SHP77 (cell line): ENCODE data around the gene SAP30L.
A peak's percentile ranks its signal among the peaks of the same experiment; 100 is the strongest.

Experiments
- DNase-seq, 2 experiments: peaks; one replicate each; lab custom pipeline; 2025; lab: John Stamatoyannopoulos, UW

SAP30L gene

DNA sequence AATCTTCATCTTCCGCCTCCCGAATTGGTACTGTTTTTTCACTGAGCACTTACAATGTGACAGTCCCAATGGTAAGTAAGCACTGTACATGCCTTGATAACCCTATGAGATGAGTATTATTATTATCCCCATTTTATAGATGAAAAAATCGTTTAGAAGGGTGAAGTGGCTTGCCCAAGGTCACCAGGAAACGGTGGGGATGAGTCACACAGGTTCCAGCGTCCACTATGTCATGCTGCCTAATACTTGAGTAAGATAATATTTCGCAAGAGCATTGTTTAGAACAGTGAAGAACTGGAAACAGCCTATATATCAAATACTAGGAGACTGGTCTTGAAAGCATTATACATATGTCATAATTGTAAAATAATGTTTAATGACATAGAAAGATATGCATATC, 19.4 kb downstream of the SAP30L start:
- no peak for DNase-seq

DNA sequence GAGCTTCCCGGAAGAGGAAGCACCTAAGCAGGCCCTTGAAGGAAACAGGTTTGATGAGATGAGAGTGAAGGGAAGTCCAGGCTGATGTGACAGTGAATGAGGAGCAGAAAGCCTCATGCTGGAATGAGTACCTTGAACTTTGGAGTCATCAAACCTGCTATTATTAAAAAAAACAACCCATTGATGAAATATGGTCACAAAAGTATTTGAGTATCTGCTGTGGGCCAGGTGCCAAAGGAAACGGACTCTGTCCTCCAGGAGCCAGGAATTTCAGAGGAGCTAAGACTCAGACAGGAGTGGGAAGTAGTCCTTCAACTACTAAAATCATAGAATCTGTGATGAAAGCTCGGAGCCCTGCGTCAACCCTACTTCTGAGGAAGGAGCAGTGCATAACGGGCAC, 20.4 kb downstream of the SAP30L start:
- DNase-seq, result no peak

DNA sequence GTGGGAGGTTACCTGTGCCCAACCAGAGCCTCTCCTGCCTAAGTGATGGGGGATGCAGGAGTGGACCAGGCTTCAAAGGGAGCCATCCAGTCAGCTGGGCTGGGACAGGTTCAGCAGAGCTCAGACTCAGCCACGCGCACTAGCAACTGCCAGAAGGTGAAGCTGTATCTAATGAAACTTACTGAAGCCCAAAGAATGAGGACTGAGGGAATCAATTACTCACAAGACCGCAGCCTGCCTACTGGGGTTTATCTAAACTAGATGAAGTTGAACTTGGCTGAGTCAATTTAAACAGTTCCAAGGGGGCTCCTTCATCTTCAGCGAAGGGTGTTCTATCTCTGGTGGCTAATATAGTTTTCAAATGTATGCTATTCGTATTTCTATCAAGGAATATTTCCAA, 20.9 kb downstream of the SAP30L start:
- no peak for DNase-seq

DNA sequence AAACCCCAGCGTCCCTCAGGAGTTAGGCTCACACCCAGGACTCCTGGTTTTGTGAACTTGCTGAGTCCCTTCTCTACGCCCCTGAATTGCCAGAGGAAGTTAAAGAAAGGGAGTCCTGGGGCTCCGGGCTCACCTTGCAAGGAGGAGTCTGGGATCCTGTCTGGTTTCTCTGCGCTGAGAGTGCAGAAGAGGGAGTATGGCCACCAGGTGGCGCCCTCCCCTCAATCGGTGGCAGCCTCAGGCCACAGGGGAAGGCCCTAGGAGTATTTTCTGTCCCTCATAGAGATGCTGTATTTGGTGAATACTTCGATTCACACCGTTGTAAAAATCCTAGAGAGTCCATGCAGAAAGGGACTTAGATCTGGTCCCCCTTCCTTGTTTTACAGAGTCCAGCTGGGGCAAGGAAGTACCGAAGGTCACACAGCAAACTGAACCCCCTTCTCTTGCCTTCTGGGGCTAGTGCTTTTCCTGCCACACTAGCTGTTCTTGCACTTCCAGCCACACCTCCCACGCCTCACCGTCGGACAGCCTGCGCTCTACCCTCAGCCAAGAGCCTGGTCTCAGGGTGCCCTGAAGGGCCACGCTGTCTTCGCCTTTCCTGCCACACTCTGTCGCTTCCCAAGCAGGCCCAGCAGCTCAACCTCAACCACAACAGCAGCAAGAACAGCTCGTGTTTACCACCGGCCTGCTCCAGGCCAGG, 22.0 kb downstream of the SAP30L start:
- DNase-seq, result peak; percentile 39 to 48

DNA sequence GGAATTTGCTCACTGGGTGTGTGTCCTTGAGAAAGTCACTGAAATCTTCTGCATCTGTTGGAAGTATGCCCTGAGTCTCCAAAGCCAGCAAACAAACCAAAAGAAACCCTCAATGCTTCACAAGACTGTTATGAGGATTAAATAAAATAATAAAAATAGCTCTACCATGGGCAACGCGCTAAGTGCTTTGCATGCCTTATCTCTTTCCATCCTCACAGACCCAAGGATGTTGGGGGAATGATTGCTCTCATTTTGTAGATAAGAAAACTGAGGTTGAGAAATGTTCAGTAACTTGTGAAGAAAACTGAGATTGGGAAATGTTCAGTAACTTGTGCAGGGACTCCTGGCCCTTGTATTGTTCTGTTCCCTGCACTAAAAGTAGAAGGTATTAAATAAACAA, 24.3 kb downstream of the SAP30L start:
- no peak for DNase-seq

DNA sequence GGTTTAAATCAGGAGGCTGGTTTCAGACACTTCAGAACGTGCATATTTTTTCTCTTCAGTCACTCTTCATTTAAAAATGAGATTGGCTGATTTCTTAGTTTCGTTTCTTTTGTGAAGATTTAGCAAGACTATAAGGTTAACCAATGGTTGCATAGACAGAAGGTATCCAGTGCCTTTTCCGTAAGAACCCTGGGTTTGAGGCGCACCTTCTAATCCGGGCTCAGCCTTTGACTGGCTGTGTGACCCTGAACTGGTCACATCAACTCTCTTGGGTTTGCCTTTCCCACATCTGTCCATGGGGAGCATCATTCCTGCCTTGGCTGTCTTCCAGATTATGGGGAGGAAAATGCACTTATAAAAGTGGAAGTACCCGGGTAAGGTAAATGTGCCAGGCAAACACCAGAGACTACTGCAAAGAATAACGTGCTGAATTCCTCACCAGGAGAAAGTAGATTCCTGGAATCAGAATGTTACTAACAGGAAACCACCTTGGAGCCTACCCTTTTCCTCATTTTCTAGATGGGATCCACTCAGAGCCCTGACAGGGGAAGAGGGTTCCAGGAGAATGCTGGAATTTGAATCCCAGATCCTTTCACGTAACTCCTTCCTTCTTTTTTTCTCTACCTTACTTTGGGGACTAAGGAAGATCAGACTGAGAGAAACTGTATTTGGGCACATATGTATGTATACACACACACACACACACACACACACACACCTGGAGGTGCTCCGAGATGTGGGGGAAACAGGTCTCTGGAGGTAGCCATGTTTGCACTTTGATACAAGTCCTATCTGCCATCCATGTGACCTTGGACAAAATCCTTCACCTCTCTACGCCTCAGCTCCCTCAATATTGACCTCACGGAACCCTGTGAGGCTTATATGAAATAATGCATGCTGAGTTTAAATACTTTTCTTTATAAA, 25.4 kb downstream of the SAP30L start:
- DNase-seq, result peak in 1 of 2 experiments; percentile 5

DNA sequence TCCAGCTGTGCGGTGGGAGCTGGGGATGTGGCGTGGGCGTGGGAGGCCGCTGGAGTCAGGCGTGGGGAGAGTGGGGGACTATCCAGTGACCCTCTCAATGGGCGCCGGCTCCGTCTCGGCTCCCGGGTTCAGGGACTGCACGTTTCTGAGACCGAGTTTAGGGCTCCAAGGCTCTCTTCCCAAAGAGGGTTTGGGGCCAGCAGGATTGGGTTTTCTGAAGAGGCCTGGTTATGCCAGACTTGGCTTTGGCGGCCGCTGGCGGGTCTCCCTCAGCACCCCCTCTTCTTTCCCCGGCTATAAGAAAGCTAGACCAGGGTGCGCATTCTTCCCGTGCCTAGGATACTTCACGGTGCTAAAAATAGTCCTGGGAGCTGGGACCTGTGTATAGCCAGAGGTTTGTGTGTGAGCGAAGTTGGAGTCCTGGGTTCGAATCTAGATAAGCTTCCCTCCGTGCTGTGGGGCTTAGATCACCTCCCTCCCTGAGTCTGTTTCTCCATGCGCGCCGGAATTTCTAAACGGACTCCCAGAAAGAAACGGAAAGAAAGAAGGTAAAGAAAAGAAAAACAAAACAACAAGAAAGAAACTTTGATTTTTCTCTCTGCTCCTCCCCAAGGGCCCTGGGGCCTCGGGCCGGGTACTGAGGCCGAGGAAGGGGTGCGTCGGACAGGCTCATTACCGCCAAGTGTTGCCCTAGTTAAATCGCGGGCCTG, 27.2 kb downstream of the SAP30L start:
- no peak for DNase-seq

DNA sequence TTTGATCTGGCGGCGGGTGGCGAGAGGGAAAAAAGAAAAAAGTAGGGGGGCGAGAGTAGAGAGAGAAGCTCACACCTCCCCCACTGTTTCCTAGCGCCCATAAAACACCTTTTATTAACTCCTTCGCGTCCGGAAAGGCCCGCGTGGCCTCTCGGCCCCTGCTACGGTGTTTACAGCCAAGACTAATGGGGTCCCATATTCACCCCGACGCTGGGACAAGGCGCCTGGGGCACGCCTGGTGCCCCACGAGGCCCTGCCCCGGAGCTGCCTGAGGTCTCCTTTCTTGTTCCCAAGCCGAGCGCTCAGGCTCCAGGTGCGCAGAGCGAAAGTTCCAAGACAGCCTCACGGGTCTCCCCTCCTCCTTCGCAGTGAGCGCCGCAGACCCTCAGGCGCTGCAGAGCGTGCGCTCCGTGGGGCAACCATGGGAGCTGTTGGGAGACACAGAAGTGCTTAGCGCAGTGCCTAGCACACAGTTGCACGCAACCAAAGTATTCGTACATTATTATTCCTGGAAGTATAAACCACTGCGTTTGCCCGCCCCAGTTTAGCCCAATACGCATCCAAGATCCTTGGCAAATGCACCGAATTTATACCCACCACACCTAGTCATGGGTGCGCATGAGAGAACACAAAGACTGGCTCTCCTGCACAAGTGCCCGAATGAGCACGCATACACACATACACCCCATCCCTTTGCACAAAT, 27.9 kb downstream of the SAP30L start:
- no peak for DNase-seq

DNA sequence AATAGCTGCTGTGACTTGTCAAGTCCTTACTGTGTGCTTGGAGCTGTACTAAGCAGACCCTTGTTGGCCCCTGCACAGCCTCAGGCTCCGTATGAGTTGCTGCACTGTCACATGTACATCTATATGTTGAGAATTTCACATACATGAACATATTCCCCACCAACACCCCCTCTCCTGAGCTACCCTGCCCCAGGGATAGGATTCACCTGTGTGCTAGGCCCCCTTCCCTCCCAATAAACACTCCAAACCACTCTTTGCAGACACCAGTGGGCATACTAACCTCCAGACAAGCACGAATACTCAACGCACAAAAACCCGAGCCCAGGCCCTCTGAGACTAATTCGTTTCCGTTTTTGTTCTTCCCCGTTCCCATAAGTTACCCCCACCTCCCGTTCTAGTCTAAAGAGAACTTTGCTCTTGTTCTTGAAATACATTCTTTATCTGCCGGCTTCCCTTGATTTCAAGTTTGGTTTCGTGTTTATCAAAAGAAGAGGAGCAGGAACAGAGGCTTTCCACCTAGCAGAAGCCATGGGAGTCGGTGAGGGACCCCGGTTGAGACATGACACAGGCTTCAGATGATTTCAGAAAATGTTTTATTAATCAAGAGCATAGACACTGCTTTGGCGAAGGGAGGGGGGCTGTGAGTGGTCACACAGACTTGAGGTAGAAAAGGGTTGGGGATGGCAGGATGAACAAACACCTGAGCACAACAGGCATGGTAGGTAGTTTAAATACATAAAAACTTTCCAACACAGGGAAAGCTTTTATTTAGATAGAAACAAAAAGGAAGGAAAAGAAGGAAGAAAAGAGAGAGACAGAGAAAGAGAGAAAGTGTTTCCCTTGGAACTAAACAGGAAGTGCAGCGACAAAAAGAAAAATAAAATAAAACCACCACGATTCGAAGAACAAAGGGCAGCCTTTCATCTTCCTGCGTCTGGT, 28.9 kb downstream of the SAP30L start:
- no peak for DNase-seq

DNA sequence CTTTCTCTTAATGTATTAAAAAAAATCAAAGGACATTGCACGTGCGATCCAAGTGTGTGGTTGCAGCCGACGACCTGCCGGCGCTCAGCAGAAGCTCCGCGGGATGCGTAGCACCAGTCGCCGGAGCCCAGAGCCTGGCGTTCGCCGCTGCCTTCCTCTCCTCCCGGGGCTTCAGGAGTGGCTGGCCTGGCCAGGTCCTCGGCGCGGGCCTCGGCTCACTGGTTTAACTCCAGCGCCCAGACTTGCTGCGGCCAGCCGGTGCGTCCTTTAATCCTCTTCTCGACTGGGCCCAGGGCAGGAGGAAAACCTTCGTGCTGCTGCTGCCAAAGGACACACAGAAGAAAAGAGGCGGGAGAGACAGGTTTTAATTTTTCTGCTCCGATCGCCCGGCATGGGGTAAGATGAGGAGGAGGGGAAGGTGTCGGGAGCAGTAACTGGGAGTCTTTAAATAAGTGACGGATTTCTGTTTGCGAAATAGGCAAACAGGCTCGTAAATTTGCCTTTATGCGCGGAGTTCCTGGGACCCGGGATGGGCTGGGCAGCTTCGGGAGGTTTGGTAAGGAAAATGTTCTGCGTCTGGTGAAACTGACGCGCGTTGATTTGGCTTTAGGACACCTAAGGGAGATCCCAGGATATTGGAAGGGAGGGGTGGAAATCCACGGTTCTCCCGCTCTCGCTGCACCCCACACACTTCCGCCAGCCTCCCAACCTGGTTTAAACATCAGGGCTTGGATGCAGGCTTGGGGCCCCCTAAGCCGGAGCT, 30.0 kb downstream of the SAP30L start:
- no peak for DNase-seq

DNA sequence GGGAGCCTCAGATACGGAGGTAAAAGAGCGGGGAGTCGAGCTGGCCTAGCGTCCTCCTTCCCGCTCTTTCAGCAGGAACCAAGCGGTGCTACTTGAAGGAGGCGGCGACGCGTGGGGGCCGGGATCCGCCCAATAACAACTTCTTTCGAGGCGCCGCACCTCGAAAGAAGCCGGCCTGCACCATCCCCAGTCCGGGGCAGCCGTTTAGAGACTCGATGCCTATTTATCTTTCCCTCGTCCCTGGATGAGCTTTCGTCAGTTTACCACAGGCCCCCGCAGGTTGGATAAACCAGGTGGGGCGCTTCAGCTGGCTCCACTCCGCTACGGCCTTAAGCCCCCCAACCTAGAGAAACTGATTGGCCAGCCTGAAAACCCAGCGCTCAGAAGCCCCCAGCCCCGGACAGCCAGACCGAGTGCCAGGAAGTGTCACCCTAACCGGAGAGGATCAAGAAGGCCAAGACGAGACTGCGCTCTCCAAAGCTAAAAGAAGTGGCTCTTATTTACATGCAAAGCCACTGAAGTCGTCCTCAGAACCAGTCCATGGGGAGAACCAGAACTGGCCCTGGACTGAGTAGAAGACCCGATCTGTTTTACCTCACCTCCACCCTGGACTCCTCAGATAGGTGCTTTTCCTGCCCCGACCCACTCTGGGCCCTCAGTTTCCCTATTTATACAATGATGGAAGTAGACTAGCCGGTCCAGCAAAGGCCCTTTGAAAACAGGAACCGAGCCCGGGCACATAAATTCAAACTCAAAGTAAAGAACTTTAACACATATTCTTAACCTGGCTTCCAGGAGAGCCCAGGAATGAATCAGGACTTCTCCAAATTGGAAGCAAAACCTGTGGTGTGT, 30.8 kb downstream of the SAP30L start:
- no peak for DNase-seq

DNA sequence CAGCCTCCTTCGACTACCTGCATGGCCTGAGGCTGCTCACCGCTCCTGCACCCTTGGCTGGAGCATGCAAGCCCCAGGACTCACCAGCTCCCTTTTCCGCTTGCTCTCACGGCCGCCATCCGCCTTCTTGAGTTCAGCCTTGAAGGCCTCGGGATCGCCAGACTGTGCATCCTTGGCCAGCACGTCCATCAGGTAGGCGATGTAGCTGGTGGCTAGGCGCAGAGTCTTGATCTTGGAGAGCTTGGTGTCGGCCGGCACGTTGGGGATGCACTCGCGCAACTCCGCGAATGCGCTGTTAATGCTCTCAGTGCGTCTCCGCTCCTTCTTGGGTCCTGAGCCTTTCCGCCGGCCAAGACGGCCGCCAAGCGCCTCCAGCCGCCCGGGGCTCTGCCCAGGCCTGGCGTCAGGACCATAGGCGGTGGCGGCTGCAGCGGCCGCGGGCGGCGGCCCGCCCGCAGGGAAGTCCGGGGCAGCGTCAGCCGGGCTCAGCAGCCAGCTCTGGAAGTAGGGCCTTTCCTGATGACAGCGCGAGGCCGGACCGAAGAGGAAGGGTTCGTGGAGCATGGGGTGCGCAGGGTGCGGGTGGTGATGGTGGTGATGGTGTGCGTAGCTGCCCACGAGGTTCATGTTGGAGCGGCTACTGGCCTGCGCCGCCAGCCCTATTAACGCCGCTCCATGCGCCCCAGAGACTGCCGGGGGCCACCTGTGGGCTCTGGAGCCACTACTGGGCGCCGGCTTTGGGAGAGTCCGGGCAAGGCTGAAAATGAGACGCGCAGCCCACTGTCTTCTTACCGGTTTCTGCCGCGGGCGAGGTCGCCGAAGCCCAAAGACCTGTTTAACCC, 31.8 kb downstream of the SAP30L start:
- DNase-seq, result no peak

DNA sequence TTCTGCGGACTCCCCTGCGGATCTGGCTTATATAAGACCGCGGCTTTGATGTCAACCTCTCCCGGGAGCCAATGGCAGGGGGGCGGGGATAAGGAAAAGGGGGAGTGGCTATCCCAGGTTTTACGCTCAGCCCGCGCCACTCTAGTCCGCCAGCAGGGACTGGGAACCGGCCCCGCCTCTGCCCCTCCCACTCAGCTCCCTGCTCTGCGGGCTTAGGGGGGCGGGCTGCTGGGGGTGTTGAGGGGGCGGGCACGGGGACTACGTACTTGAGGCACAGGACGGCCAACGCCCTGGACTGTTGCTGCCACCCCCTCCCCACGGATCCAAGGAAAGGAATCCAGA, 32.4 kb downstream of the SAP30L start, which contains the start of gene HAND1:
Gene HAND1 (minus strand): TSS at position 4 of the 342 bp plus-strand sequence. CDS start 219 bp downstream, outside the sequence.
- no peak for DNase-seq

DNA sequence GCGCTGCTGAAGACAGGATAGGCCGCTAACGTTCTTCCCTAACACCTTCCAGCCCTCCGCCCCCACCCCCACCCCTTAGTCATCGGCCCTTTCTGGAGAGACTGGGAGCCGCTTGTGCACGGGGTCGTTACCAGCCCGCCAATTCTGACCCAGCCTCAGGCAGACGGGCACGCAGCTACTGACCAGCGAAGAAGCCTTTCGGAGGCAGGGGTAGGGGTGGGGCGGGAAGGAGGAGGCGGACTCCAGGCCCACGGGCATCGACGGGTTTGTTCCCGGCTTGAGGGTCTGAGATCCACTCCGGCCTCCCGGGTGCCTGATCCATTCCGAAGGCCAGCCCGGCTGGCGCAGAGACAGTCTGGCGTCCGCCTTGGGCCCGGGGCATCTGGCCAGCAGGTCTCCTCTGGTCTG, 33.0 kb downstream of the SAP30L start:
- no peak for DNase-seq

DNA sequence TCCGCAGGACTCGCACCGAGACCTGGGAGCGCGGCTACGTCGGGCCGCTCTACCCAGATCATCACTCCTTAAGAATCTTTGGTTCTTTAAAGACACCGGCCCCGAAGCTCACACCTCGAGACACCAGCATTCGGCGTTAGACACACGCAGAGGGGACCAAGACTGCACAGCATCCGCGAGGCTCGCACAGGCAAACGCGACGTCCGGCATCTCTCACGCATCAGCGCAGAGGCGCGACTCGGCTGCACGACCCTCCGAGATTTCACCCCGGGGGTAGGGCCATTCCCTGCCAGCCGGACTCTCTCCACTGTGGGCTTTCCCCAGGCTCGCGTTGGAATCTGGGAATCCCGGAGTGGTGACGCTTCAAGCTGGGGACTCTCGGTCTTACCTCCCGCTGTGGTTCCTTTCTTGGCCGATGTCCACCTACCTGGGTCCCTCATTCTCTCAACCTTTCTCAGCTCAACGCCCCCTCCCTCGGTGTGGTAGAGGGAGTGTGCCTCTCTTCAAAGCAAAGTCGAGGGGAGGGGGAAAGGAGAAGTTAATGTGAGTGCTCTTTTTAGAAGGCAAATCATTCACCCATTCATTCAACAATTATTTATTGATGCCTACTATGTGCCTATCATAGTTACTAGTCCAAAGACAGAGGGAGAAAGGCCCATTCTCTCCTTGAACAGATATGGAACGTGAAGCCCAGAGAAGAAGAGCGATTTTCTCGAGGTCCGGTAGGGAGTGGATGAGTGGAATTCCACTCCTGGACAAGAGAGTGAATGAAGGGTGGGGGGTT, 33.6 kb downstream of the SAP30L start:
- DNase-seq, result no peak

DNA sequence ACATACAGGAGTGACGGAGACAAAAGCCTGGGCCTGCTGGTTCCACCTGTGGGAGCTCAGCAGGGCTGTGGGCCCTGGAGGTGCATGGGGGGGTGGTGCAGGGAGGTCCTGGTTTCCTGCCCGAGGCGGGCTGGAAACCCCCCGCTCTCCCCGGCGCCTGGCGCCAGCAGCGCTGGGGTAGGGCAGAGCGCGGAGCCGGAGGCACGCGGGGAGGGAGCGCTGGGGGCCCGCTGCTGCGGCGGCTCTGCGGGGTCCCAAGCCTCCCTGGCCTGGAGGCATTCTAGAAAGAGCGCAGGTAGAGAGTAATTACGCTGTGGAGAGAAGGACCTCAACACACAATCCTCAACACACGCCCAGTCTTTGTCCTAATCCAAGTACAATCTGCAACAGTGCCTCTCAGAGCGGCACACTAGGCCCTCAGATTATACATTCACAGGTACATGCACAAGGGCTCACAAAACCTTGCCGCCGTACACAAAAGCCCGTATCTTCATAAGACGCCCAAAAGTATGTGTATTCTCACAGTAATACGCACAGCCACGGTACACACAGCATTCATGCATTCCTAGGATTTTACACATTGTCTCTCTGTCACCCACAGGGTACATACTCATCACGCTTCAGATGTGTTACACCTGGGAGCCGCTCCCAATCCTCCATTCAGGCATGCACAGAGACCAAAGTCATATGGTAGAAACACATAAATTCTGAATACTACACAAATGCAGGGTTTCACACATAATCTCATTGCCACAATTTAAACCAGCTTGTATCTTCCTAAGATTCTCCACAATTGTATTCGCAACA, 34.4 kb downstream of the SAP30L start:
- no peak for DNase-seq

DNA sequence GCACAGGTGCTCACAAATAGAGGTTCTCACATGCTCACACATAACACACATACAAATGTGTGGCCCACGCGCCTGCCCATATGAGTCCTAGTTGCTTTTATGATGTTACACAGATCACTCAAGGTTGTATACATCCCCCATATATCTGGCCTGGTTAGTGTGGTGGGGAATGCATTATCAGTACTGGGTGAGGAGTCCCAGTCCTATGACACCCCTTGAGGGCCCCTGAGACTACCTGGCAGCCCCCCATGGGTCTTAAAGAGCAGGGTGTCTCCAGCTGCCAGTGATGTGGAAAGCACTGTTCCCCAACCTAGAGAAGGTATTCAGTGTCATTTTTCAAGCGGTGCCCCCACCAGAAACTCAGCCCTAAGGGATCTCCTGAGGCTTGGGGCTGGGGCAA, 35.0 kb downstream of the SAP30L start:
- DNase-seq, result no peak
